Mesenchymal stem cell (in vitro differentiated cells and primary cell): Measurements from ENCODE around the gene ZNF580.

Experiments used
- DNase-seq: peaks from one replicate; pipeline ENCODE4 v3.0.0-alpha.2; 2013
- H2AFZ ChIP-seq: one replicate; pipeline ENCODE4 v1.6.1; 2013; ENCODE audit warnings: low read depth, mild to moderate bottlenecking, control low read depth, inconsistent platforms, low read length, moderate library complexity
- H2AK5ac ChIP-seq: 2 replicates; pipeline ENCODE4 v1.6.1; 2013; ENCODE audit warnings: low read length, moderate library complexity, mild to moderate bottlenecking, inconsistent platforms; ENCODE audit not compliant: severe bottlenecking
- H2BK120ac ChIP-seq: one replicate; pipeline ENCODE4 v1.6.1; 2013; ENCODE audit warnings: low read depth, mild to moderate bottlenecking, inconsistent platforms, low read length, moderate library complexity
- H2BK12ac ChIP-seq, 2 experiments: one replicate each; pipeline ENCODE4 v1.6.1; 2013; ENCODE audit warnings: inconsistent platforms in 2 of 2, low read length in 2 of 2, mild to moderate bottlenecking in 2 of 2, moderate library complexity in 2 of 2, control low read depth in 1 of 2
- H2BK15ac ChIP-seq: one replicate; pipeline ENCODE4 v1.6.1; 2013; ENCODE audit warnings: mild to moderate bottlenecking, low read depth, inconsistent platforms; ENCODE audit not compliant: poor library complexity, severe bottlenecking
- H2BK5ac ChIP-seq: 2 replicates; pipeline ENCODE4 v1.6.1; 2013; ENCODE audit warnings: low read depth, mild to moderate bottlenecking, low read length, control low read depth, inconsistent platforms; ENCODE audit not compliant: poor library complexity, severe bottlenecking
- H3K14ac ChIP-seq, 2 experiments: one replicate each; pipeline ENCODE4 v1.6.1; 2013; ENCODE audit warnings: inconsistent platforms in 2 of 2, low read length in 2 of 2, control low read depth in 1 of 2, mild to moderate bottlenecking in 1 of 2, moderate library complexity in 1 of 2
- H3K18ac ChIP-seq, 2 experiments: one replicate each; pipeline ENCODE4 v1.6.1; 2013; ENCODE audit warnings: inconsistent platforms in 2 of 2, low read length in 2 of 2, control low read depth in 1 of 2, low read depth in 1 of 2, mild to moderate bottlenecking in 1 of 2
- H3K23ac ChIP-seq, 2 experiments: one replicate each; pipeline ENCODE4 v1.6.1; 2013; ENCODE audit warnings: inconsistent platforms in 2 of 2, low read length in 2 of 2, mild to moderate bottlenecking in 2 of 2, moderate library complexity in 2 of 2, control low read depth in 1 of 2
- H3K27ac ChIP-seq: 2 replicates; pipeline ENCODE4 v1.5.1; 2013; ENCODE audit warnings: mild to moderate bottlenecking, moderate library complexity, low read length, control low read depth, inconsistent platforms; ENCODE audit not compliant: poor library complexity, severe bottlenecking
- H3K27me3 ChIP-seq, 2 experiments: 2 replicates each; pipeline versions ENCODE4 v1.6.1 to v1.7.0; 2013; ENCODE audit warnings: low read length in 2 of 2, mild to moderate bottlenecking in 2 of 2, moderate library complexity in 2 of 2, control low read depth in 1 of 2, inconsistent platforms in 1 of 2; ENCODE audit not compliant: control insufficient read depth in 1 of 2, insufficient read depth in 1 of 2
- H3K36me3 ChIP-seq, 2 experiments: 2 replicates each; pipeline versions ENCODE4 v1.6.1 to v1.7.0; 2013; ENCODE audit warnings: low read length in 2 of 2, control low read depth in 1 of 2, inconsistent platforms in 1 of 2, low read depth in 1 of 2, mild to moderate bottlenecking in 1 of 2; ENCODE audit not compliant: insufficient read depth in 2 of 2, control insufficient read depth in 1 of 2
- H3K4ac ChIP-seq, 2 experiments: one replicate each; pipeline ENCODE4 v1.6.1; 2013; ENCODE audit warnings: inconsistent platforms in 2 of 2, low read length in 2 of 2, mild to moderate bottlenecking in 2 of 2, moderate library complexity in 2 of 2, control low read depth in 1 of 2, low read depth in 1 of 2
- H3K4me1 ChIP-seq: 2 replicates; pipeline ENCODE4 v1.6.1; 2013; ENCODE audit warnings: low read depth, low read length, control low read depth; ENCODE audit not compliant: control insufficient read depth, insufficient read depth
- H3K4me2 ChIP-seq: 2 replicates; pipeline ENCODE4 v1.6.1; 2013; ENCODE audit warnings: low read length, mild to moderate bottlenecking, inconsistent platforms; ENCODE audit not compliant: poor library complexity, severe bottlenecking
- H3K4me3 ChIP-seq, 2 experiments: 2 replicates each; pipeline versions ENCODE4 v1.5.1 to v1.7.0; 2013; ENCODE audit warnings: low read length in 2 of 2, mild to moderate bottlenecking in 2 of 2, control low read depth in 1 of 2, low read depth in 1 of 2; ENCODE audit not compliant: insufficient read depth in 1 of 2
- H3K79me1 ChIP-seq: replicated peaks from 2 replicates; pipeline ENCODE4 v1.6.1; 2013; ENCODE audit warnings: mild to moderate bottlenecking, control low read depth, low read length, inconsistent platforms; ENCODE audit not compliant: poor library complexity, severe bottlenecking
- H3K9ac ChIP-seq: 2 replicates; pipeline ENCODE4 v1.7.0; 2013; ENCODE audit warnings: mild to moderate bottlenecking, low read length, moderate library complexity
- H3K9me3 ChIP-seq: 2 replicates; pipeline ENCODE4 v1.7.0; 2013; ENCODE audit warnings: mild to moderate bottlenecking, low read length; ENCODE audit not compliant: control insufficient read depth
- H4K8ac ChIP-seq: one replicate; pipeline ENCODE4 v1.6.1; 2013; ENCODE audit warnings: inconsistent platforms, mild to moderate bottlenecking, low read length, moderate library complexity
- H4K91ac ChIP-seq: one replicate; pipeline ENCODE4 v1.6.1; 2013; ENCODE audit warnings: mild to moderate bottlenecking, low read length, inconsistent platforms
- WGBS: methylation state at CpG from one replicate; pipeline ENCODE4 v1.1.7; 2013; ENCODE audit warnings: mixed read lengths; 5-methylcytosine and 5-hydroxymethylcytosine counted together

The ZNF580 gene

DNA sequence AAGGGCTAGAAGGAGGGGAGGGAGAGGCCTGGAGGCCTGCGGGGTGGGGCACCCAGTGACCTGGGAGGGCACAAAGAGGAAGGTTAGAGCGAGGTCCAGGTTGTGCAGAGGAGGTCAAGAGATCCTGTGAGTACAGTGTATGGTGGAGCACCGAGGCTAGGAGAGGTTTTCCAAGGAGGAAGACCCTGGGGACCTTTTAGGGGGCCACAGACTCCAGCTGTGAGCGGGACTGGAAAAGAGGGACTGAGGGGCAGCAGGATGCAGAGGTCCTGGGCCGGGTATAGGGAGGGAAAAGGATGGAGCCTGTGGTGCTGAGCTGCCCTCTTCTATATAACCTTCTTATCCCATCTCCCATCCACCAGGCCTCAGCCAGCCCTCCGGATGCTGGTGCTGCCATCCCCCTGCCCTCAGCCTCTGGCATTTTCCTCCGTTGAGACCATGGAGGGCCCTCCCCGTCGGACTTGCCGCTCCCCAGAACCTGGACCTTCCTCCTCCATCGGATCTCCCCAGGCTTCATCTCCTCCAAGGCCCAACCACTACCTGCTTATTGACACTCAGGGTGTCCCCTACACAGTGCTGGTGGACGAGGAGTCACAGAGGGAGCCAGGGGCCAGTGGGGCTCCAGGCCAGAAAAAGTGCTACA lies 3.5 kb downstream of the ZNF580 start:
- no peak overlapping the region for H2AFZ ChIP-seq
- H3K4me2 ChIP-seq, result peak overlapping the region; percentile 89
- peak overlapping the region in 1 of 2 experiments; percentile 19 for H3K4ac ChIP-seq
- no peak overlapping the region for H3K23ac ChIP-seq
- no peaks in the 10 kb centered on the region for H3K9me3 ChIP-seq
- H3K27ac ChIP-seq, result peak overlapping the region; percentile 33
- no peak for DNase-seq
- no peak overlapping the region for H2BK12ac ChIP-seq
- H4K91ac ChIP-seq, result no peak overlapping the region
- H2AK5ac ChIP-seq, result peak overlapping the region; percentile 38
- H3K18ac ChIP-seq, result no peak overlapping the region
- WGBS, result 54% methylated on average over 10 of the region's 12 CpGs
- peak overlapping the region; percentile 94 for H3K9ac ChIP-seq
- peaks cover 42% of the 10 kb centered on the region for H3K4me1 ChIP-seq
- H3K36me3 ChIP-seq, result peaks cover 17 to 25% of the 10 kb centered on the region in 2 experiments
- H2BK120ac ChIP-seq, result no peak overlapping the region
- H2BK15ac ChIP-seq, result peak overlapping the region; percentile 6
- H2BK5ac ChIP-seq, result no peak overlapping the region
- no peaks in the 10 kb centered on the region for H3K27me3 ChIP-seq
- H4K8ac ChIP-seq, result peak overlapping the region; percentile 4
- peaks cover 23% of the 10 kb centered on the region for H3K79me1 ChIP-seq
- H3K4me3 ChIP-seq, result peak overlapping the region; percentile 82 to 94
- peak overlapping the region in 1 of 2 experiments; percentile 26 for H3K14ac ChIP-seq

DNA sequence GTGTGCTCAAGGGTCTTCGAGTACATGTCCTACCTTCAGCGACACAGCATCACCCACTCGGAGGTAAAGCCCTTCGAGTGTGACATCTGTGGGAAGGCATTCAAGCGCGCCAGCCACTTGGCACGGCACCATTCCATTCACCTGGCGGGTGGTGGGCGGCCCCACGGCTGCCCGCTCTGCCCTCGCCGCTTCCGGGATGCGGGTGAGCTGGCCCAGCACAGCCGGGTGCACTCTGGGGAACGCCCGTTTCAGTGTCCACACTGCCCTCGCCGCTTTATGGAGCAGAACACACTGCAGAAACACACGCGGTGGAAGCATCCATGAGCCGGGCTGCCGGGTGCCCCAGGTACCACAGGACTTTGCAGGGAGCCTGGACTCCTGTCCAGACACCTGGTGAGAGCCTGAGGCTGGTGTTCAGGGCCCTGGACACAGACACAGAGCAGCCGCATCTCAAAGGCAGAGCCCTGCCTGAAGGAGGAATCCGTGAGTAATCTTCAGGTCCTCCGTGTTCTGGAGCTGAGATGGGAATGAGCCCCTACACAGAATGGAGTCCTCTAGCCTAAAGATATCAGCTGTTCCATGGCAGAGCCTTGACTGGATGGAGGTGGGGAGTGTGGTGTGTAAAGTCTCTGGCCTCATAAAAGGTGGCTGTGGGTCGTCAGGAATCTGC lies 4.2 kb downstream of the ZNF580 start:
- 93% methylated on average over 28 of the region's 28 CpGs for WGBS
- no peak overlapping the region for H2AK5ac ChIP-seq
- no peaks in the 10 kb centered on the region for H3K9me3 ChIP-seq
- H3K4me3 ChIP-seq, result peak overlapping the region; percentile 28 to 94
- H4K8ac ChIP-seq, result no peak overlapping the region
- H3K79me1 ChIP-seq, result peaks cover 27% of the 10 kb centered on the region
- no peaks in the 10 kb centered on the region for H3K27me3 ChIP-seq
- no peak overlapping the region for H2AFZ ChIP-seq
- no peak overlapping the region for H3K14ac ChIP-seq
- H2BK12ac ChIP-seq, result no peak overlapping the region
- no peak overlapping the region for H3K18ac ChIP-seq
- H3K27ac ChIP-seq, result no peak overlapping the region
- no peak overlapping the region for H2BK120ac ChIP-seq
- no peak overlapping the region for H3K4ac ChIP-seq
- no peak overlapping the region for H3K23ac ChIP-seq
- no peak overlapping the region for H2BK15ac ChIP-seq
- no peak for DNase-seq
- H3K4me2 ChIP-seq, result peak overlapping the region; percentile 89
- H4K91ac ChIP-seq, result no peak overlapping the region
- no peak overlapping the region for H2BK5ac ChIP-seq
- H3K9ac ChIP-seq, result peak overlapping the region; percentile 94
- H3K4me1 ChIP-seq, result peaks cover 45% of the 10 kb centered on the region
- peaks cover 17 to 30% of the 10 kb centered on the region in 2 experiments for H3K36me3 ChIP-seq

DNA sequence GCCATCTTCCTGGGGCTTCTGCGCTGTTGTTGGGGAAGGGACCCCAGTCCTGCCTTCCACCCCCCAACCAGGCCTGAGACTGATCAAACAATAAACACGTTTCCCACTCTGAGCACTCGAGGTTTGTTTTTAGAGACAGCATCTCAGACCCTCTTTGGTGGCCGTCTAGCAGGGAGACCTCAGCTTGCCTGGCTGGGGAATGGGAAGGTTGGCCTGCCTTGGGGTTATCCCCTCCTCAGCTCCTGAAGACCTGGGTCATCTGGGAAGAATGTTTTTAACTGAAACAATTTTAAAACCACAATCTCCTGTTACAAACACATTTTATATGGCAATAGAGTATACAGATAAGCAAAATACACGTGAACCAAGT lies 4.7 kb downstream of the ZNF580 start:
- H2BK120ac ChIP-seq, result no peak overlapping the region
- no peak overlapping the region for H2BK5ac ChIP-seq
- H2BK12ac ChIP-seq, result no peak overlapping the region
- peak overlapping the region; percentile 94 for H3K9ac ChIP-seq
- no peak overlapping the region for H3K4me2 ChIP-seq
- H2AFZ ChIP-seq, result no peak overlapping the region
- no peaks in the 10 kb centered on the region for H3K9me3 ChIP-seq
- peaks cover 17 to 31% of the 10 kb centered on the region in 2 experiments for H3K36me3 ChIP-seq
- WGBS, result 93% methylated on average over 4 of the region's 5 CpGs
- no peak overlapping the region for H3K14ac ChIP-seq
- H3K18ac ChIP-seq, result no peak overlapping the region
- no peak overlapping the region for H4K91ac ChIP-seq
- peaks cover 30% of the 10 kb centered on the region for H3K79me1 ChIP-seq
- H4K8ac ChIP-seq, result no peak overlapping the region
- no peak overlapping the region for H2AK5ac ChIP-seq
- no peak for DNase-seq
- H3K27me3 ChIP-seq, result no peaks in the 10 kb centered on the region
- H3K4ac ChIP-seq, result no peak overlapping the region
- no peak overlapping the region for H3K4me3 ChIP-seq
- H3K27ac ChIP-seq, result no peak overlapping the region
- peaks cover 42% of the 10 kb centered on the region for H3K4me1 ChIP-seq
- H3K23ac ChIP-seq, result no peak overlapping the region
- H2BK15ac ChIP-seq, result no peak overlapping the region

DNA sequence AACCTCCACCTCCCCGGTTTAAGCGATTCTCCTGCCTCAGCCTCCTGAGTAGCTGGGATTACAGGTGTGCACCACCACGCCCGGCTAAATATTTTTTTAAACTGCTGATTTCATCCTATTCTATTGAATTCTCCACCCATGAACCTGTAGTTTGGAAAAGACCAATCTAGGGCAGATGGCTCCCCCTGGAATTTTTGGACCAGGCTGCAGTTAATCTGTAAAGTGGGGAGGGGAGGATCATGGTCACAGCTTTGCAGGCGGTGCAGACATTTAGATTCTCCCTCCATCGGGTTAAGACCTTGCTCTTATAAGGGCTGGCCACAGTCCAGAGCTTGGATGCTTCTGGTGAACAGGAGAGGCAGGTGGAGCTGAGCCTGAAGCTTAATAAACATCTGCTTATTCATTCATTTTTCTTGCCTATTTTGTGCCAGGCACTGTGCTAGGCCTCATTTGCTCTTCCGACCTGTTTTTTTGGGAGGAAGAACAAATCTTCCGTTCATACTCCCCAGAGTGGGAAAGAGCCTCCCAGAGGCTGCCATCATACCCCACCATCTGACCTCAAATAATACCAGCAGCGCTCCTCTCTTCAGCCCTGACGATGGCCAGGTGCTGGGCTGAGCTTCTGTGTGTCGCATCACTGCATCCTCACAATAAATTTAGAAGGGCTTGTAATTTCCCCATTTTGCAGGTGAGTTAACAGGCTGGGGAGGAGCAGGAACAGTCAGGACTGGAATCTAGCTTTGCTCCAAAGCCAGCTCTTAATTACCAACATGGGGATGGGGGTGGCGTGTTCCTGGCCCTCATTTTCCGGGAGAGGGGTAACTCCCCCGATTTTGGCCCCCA lies 6.3 kb downstream of the ZNF580 start:
- Histone ChIP-seq H4K8ac (peak overlapping the region; percentile 90), H3K14ac (peak overlapping the region in 1 of 2 experiments; percentile 61), H3K27ac (peak overlapping the region; percentile 59), H3K36me3 (peaks cover 21 to 47% of the 10 kb centered on the region in 2 experiments), H3K79me1 (peaks cover 41% of the 10 kb centered on the region), H3K4me2 (peak overlapping the region; percentile 76), H3K9me3 (no peaks in the 10 kb centered on the region), H3K23ac (peak overlapping the region in 1 of 2 experiments; percentile 23), H4K91ac (peak overlapping the region; percentile 55), H3K4me1 (peaks cover 41% of the 10 kb centered on the region), H2AFZ (no peak overlapping the region), H3K27me3 (no peaks in the 10 kb centered on the region), H3K9ac (peak overlapping the region; percentile 87), H2BK120ac (no peak overlapping the region), H3K4me3 (peak overlapping the region; percentile 83 to 88), H2BK15ac (peak overlapping the region; percentile 33), H2BK12ac (peak overlapping the region in 1 of 2 experiments; percentile 29), H3K4ac (peak overlapping the region in 1 of 2 experiments; percentile 81), H3K18ac (peak overlapping the region; percentile 54 to 63), H2BK5ac (no peak overlapping the region), H2AK5ac (peak overlapping the region; percentile 60)
- WGBS, result 48% methylated on average over 8 of the region's 14 CpGs
- DNase-seq, result no peak
